ENCODE measurements around the gene NOTCH1.

- TF ChIP-seq CTCF (IDR thresholded peaks at IDR 0.05) (no peak), POLR2A (IDR thresholded peaks at IDR 0.05) (no peak)
Measured at GRCh38 chr9:136445799-136446198, 100.0 kb downstream of the NOTCH1 start.

Data from adrenal gland (tissue), 5 donors.